Lower leg skin (tissue), 4 donors: Measurements from ENCODE around the gene CDYL2. TPM values are rescaled to one million over a fixed set of nuclear protein-coding genes. Genes with fewer than 3 reads are reported as not detected.
"Not testable (repeated sequence)": the region's sequence is repeated elsewhere in the genome, so short reads cannot be mapped to it uniquely, and the experiment has no call there.

Experiments used
- DNase-seq, 2 donors: peaks; one replicate each; pipeline ENCODE4 v3.0.0-alpha.2; 2019; ENCODE audit warnings: low spot score in 2 of 2
- H3K4me3 ChIP-seq: fragments of 200-600 bp; sonication (generic); 2 replicates; pipeline ENCODE4 v1.5.1; 2017; ENCODE audit warnings: mild to moderate bottlenecking, low read depth; ENCODE audit not compliant: poor library complexity, severe bottlenecking
- POLR2A ChIP-seq, 2 donors: fragments of 450-650 bp; IDR thresholded peaks; one replicate each; pipeline ENCODE4 v1.6.1; 2016 to 2017; ENCODE audit warnings: antibody characterized with exemption in 2 of 2, mild to moderate bottlenecking in 1 of 2, moderate library complexity in 1 of 2
- WGBS, 2 donors: methylation state at CpG; one replicate each; pipeline ENCODE4 v1.1.5; 2018; 5-methylcytosine and 5-hydroxymethylcytosine counted together
- intact Hi-C: fragments of 100-400 bp; cut with DNase I; formaldehyde crosslinking; loops from one replicate; pipeline ENCODE4 v1.15.0; 2023; ENCODE audit warnings: low total_unique reads
- total RNA-seq, 4 donors: library from RNA; depleted of rRNA; stranded (reverse); fragments of >200 nt; gene quantifications; one replicate each; pipeline ENCODE4 v1.1.0, GENCODE V29; 2016
- TF ChIP-seq, protein P1 (sequence below), 3 donors: fragments of 450-650 bp; IDR thresholded peaks; one replicate each; pipeline ENCODE4 v1.5.1; 2016; ENCODE audit warnings: antibody characterized with exemption in 3 of 3, mild to moderate bottlenecking in 3 of 3, moderate library complexity in 2 of 3

CDYL2 gene
- total RNA-seq, 4 donors from 2014 or later, result 1.3 to 1.9 (median 1.7) TPM

DNA sequence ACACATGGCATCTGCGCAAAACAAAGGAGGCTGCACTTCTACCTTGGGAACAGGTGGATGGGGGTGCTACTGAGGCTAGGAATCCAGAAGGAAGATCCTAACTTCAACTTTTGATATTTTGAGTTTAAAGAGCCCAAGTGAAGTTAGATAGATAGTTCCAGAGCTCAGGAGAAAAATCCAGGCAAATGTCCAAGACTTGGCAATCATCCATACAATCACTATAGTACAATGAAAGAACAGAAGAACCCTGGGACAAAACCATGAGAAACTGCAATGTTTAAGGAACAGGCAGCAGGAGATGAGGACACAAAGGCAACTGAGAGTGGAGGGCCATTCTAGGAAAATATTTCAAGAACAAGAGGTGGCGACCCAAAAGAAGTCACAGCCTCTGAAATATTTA is 12.4 kb downstream of the CDYL2 start:
- WGBS, 2 donors, result 94 to 98% methylated on average over 2 of the region's 2 CpGs
- intact Hi-C loops, result no loop called here
- DNase-seq, result no peak

DNA sequence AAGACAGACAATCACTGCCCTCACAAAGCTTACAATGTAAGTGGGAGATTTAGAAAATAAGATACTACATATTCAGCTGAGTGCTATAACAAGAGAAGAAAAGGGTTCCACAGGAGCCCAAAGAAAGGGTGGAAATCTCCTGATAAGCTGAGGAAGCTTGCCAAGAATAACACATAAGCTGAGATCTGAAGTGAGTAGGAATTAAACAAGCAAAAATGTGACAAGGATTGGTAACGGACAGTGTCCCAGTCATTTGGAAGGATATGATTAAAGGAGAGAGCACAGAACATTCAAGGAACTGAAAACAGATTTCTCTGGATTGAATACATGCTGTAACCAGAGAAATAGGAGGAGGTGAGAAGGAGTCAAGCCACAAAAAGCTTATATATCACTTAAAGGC is 13.0 kb downstream of the CDYL2 start:
- H3K4me3 ChIP-seq, result no peak overlapping the region
- no peak for DNase-seq
- intact Hi-C loops, result no loop called here
- WGBS, 2 donors, result 50 to 63% methylated on average over 1 of the region's 1 CpG
- TF ChIP-seq, protein P1, sequence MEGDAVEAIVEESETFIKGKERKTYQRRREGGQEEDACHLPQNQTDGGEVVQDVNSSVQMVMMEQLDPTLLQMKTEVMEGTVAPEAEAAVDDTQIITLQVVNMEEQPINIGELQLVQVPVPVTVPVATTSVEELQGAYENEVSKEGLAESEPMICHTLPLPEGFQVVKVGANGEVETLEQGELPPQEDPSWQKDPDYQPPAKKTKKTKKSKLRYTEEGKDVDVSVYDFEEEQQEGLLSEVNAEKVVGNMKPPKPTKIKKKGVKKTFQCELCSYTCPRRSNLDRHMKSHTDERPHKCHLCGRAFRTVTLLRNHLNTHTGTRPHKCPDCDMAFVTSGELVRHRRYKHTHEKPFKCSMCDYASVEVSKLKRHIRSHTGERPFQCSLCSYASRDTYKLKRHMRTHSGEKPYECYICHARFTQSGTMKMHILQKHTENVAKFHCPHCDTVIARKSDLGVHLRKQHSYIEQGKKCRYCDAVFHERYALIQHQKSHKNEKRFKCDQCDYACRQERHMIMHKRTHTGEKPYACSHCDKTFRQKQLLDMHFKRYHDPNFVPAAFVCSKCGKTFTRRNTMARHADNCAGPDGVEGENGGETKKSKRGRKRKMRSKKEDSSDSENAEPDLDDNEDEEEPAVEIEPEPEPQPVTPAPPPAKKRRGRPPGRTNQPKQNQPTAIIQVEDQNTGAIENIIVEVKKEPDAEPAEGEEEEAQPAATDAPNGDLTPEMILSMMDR (IDR thresholded peaks at IDR 0.05), result no peak
- no peak for TF ChIP-seq POLR2A (IDR thresholded peaks at IDR 0.05)

More for the DNA sequence above, 12.4 kb downstream of the CDYL2 start:
- no peak overlapping the region for H3K4me3 ChIP-seq
- no peak for TF ChIP-seq POLR2A (IDR thresholded peaks at IDR 0.05)
- TF ChIP-seq, protein P1 (IDR thresholded peaks at IDR 0.05), result no peak

DNA sequence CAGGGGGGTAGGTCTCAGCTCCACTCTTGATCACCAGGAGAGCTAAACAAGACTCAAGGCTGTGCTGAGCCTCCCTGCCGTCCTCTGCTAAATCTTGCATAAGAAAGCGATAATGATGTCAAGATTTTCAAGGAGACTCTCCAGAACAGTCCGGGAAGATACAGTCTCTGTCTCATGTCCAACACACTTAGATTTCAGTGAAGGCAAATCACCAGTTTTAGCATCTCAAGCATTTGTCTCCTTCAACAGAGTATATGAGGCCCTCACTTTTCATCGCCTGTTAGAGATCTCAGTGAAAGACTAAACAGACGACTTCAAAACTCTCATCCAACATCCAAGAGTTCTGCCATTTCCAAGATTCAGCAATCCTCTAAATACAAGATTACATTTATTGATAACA is 13.6 kb downstream of the CDYL2 start:
- 85 to 88% methylated on average over 5 of the region's 5 CpGs for WGBS, 2 donors
- TF ChIP-seq, protein P1 (IDR thresholded peaks at IDR 0.05), result no peak
- TF ChIP-seq POLR2A (IDR thresholded peaks at IDR 0.05), result no peak
- no peak for DNase-seq
- no peak overlapping the region for H3K4me3 ChIP-seq
- intact Hi-C loops, result no loop called here

DNA sequence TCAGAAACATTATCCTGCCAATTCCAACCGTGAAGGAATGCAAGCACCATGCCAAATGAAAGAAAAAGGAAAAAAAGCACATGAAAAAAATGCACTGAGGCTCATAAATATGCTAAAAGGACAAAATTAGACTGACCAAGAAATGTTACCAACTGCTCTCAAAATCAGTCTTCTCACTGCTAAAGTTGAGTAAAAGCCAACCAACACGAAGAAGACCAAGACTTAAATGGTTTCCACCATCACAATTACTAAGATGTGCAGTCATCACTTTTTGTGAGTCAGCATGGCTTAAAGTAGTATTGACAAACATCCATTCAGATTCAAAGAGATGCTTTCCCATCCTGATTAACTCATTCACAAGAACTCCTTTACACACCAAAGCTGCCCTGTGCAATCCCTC is 16.4 kb downstream of the CDYL2 start:
- intact Hi-C loops, result no loop called here
- DNase-seq, result no peak
- TF ChIP-seq POLR2A (IDR thresholded peaks at IDR 0.05), result no peak
- TF ChIP-seq, protein P1 (IDR thresholded peaks at IDR 0.05), result no peak
- no peak overlapping the region for H3K4me3 ChIP-seq
- WGBS, 2 donors, result 21 to 30% methylated on average over 2 of the region's 2 CpGs

DNA sequence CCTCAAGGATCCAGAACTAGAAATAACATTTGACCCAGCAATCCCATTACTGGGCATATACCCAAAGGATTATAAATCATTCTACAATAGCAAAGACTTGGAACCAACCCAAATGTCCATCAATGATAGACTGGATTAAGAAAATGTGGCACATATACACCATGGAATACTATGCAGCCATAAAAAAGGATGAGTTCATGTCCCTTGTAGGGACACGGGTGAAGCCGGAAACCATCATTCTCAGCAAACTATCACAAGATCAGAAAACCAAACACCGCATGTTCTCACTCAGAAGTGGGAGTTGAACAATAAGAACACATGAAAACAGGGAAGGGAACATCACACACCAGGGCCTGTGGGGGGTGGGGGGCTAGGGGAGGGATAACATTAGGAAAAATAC is 17.8 kb downstream of the CDYL2 start:
- WGBS, 2 donors, result 89 to 95% methylated on average over 3 of the region's 3 CpGs

DNA sequence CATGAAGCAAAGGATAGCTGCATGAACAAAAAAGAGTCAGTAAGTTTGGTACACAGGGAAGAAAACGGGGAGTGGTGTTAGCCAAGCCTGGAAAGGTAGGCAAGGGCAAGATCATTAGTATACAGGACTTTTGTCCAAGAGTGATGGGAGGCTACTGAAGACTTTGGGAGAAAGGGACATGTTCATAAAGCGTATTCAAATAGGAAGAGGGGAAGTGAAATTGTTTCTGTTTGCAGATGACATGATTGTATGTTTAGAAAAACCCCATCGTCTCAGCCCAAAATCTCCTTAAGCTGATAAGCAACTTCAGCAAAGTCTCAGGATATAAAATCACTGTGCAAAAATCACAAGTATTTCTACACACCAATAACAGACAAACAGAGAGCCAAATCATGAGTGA is 19.4 kb downstream of the CDYL2 start:
- H3K4me3 ChIP-seq, result no peak overlapping the region
- DNase-seq, result no peak
- WGBS, 2 donors, result 91 to 95% methylated on average over 3 of the region's 3 CpGs
- intact Hi-C loops, result no loop called here
- TF ChIP-seq, protein P1 (IDR thresholded peaks at IDR 0.05), result no peak
- TF ChIP-seq POLR2A (IDR thresholded peaks at IDR 0.05), result no peak

More for the DNA sequence above, 17.8 kb downstream of the CDYL2 start:
- DNase-seq, H3K4me3 ChIP-seq, intact Hi-C loops: not testable (repeated sequence)
